Measurements from ENCODE around the gene MAP1B.

Gene MAP1B

GRCh38 chr5:72133212-72133990 lies 26.1 kb downstream of the MAP1B start:
- peaks cover 65% of the 10 kb centered on the region for H3K27me3 Mint-ChIP-seq
- no peak overlapping the region for H3K27ac Mint-ChIP-seq
- H3K9me3 Mint-ChIP-seq, result no peaks in the 10 kb centered on the region

GRCh38 chr5:72134226-72134899 lies 27.1 kb downstream of the MAP1B start:
- Mint-ChIP-seq H3K36me3 (ENCODE audit: low read depth) (no peaks in the 10 kb centered on the region), H3K27ac (no peak overlapping the region), H3K9me3 (no peaks in the 10 kb centered on the region), H3K4me3 (no peak overlapping the region), H3K4me1 (ENCODE audit: low read depth) (peaks cover 30% of the 10 kb centered on the region), H3K27me3 (peaks cover 60% of the 10 kb centered on the region)
- no peak for DNase-seq

More at GRCh38 chr5:72133212-72133990, 26.1 kb downstream of the MAP1B start:
- H3K36me3 Mint-ChIP-seq (ENCODE audit: low read depth), result no peaks in the 10 kb centered on the region
- no peak overlapping the region for H3K4me3 Mint-ChIP-seq
- no peak for DNase-seq
- peaks cover 21% of the 10 kb centered on the region for H3K4me1 Mint-ChIP-seq (ENCODE audit: low read depth)

GRCh38 chr5:72137826-72138409 lies 30.6 kb downstream of the MAP1B start:
- no peaks in the 10 kb centered on the region for H3K9me3 Mint-ChIP-seq
- H3K4me1 Mint-ChIP-seq (ENCODE audit: low read depth), result peaks cover 35% of the 10 kb centered on the region
- no peak for DNase-seq
- no peak overlapping the region for H3K4me3 Mint-ChIP-seq
- peaks cover 71% of the 10 kb centered on the region for H3K27me3 Mint-ChIP-seq
- no peaks in the 10 kb centered on the region for H3K36me3 Mint-ChIP-seq (ENCODE audit: low read depth)
- H3K27ac Mint-ChIP-seq, result no peak overlapping the region

- peak; percentile 36 for DNase-seq
- Mint-ChIP-seq H3K27ac (peak overlapping the region; percentile 46), H3K4me3 (no peak overlapping the region)
Observed at GRCh38 chr5:72138943-72139521, 31.8 kb downstream of the MAP1B start.

GRCh38 chr5:72140711-72141110 lies 33.4 kb downstream of the MAP1B start:
- no peaks in the 10 kb centered on the region for H3K36me3 Mint-ChIP-seq (ENCODE audit: low read depth)
- H3K27me3 Mint-ChIP-seq, result peaks cover 72% of the 10 kb centered on the region
- no peak overlapping the region for H3K4me3 Mint-ChIP-seq

More at GRCh38 chr5:72138943-72139521, 31.8 kb downstream of the MAP1B start:
- Mint-ChIP-seq H3K36me3 (ENCODE audit: low read depth) (no peaks in the 10 kb centered on the region), H3K4me1 (ENCODE audit: low read depth) (peaks cover 27% of the 10 kb centered on the region), H3K27me3 (peaks cover 71% of the 10 kb centered on the region), H3K9me3 (no peaks in the 10 kb centered on the region)

GRCh38 chr5:72141440-72142355 lies 34.4 kb downstream of the MAP1B start:
- Mint-ChIP-seq H3K27me3 (peaks cover 65% of the 10 kb centered on the region), H3K36me3 (ENCODE audit: low read depth) (no peaks in the 10 kb centered on the region), H3K27ac (no peak overlapping the region), H3K4me3 (no peak overlapping the region), H3K9me3 (no peaks in the 10 kb centered on the region), H3K4me1 (ENCODE audit: low read depth) (peaks cover 23% of the 10 kb centered on the region)
- no peak for DNase-seq

More at GRCh38 chr5:72140711-72141110, 33.4 kb downstream of the MAP1B start:
- no peak for DNase-seq
- Mint-ChIP-seq H3K9me3 (no peaks in the 10 kb centered on the region), H3K4me1 (ENCODE audit: low read depth) (peaks cover 23% of the 10 kb centered on the region), H3K27ac (no peak overlapping the region)

- Mint-ChIP-seq H3K36me3 (ENCODE audit: low read depth) (no peaks in the 10 kb centered on the region), H3K27ac (no peak overlapping the region), H3K9me3 (no peaks in the 10 kb centered on the region), H3K27me3 (peaks cover 67% of the 10 kb centered on the region), H3K4me3 (no peak overlapping the region), H3K4me1 (ENCODE audit: low read depth) (peaks cover 2% of the 10 kb centered on the region)
- DNase-seq, result no peak
Observed at GRCh38 chr5:72144762-72145161, 37.5 kb downstream of the MAP1B start.

- no peaks in the 10 kb centered on the region for H3K9me3 Mint-ChIP-seq
- DNase-seq, result no peak
- peaks cover 64% of the 10 kb centered on the region for H3K27me3 Mint-ChIP-seq
- H3K4me1 Mint-ChIP-seq (ENCODE audit: low read depth), result peaks cover under 1% of the 10 kb centered on the region
- no peak overlapping the region for H3K4me3 Mint-ChIP-seq
- no peaks in the 10 kb centered on the region for H3K36me3 Mint-ChIP-seq (ENCODE audit: low read depth)
- H3K27ac Mint-ChIP-seq, result no peak overlapping the region
Observed at GRCh38 chr5:72145348-72145747, 38.1 kb downstream of the MAP1B start.

GRCh38 chr5:72146056-72146455 lies 38.8 kb downstream of the MAP1B start:
- Mint-ChIP-seq H3K9me3 (no peaks in the 10 kb centered on the region), H3K4me1 (ENCODE audit: low read depth) (no peaks in the 10 kb centered on the region), H3K27ac (no peak overlapping the region), H3K36me3 (ENCODE audit: low read depth) (no peaks in the 10 kb centered on the region), H3K27me3 (peaks cover 60% of the 10 kb centered on the region), H3K4me3 (no peak overlapping the region)
- DNase-seq, result no peak

GRCh38 chr5:72147569-72147968 lies 40.3 kb downstream of the MAP1B start:
- Mint-ChIP-seq H3K27me3 (peaks cover 47% of the 10 kb centered on the region), H3K4me3 (no peak overlapping the region)

GRCh38 chr5:72149742-72150141 lies 42.5 kb downstream of the MAP1B start:
- no peaks in the 10 kb centered on the region for H3K36me3 Mint-ChIP-seq (ENCODE audit: low read depth)
- H3K4me1 Mint-ChIP-seq (ENCODE audit: low read depth), result peaks cover 3% of the 10 kb centered on the region
- H3K27me3 Mint-ChIP-seq, result peaks cover 25% of the 10 kb centered on the region
- no peak overlapping the region for H3K4me3 Mint-ChIP-seq
- H3K9me3 Mint-ChIP-seq, result no peaks in the 10 kb centered on the region
- no peak for DNase-seq
- H3K27ac Mint-ChIP-seq, result no peak overlapping the region

More at GRCh38 chr5:72147569-72147968, 40.3 kb downstream of the MAP1B start:
- H3K27ac Mint-ChIP-seq, result no peak overlapping the region
- peaks cover 3% of the 10 kb centered on the region for H3K4me1 Mint-ChIP-seq (ENCODE audit: low read depth)
- no peaks in the 10 kb centered on the region for H3K9me3 Mint-ChIP-seq
- H3K36me3 Mint-ChIP-seq (ENCODE audit: low read depth), result no peaks in the 10 kb centered on the region
- DNase-seq, result no peak

GRCh38 chr5:72151169-72151568 lies 43.9 kb downstream of the MAP1B start:
- Mint-ChIP-seq H3K4me3 (no peak overlapping the region), H3K36me3 (ENCODE audit: low read depth) (no peaks in the 10 kb centered on the region), H3K27ac (no peak overlapping the region), H3K4me1 (ENCODE audit: low read depth) (peaks cover 3% of the 10 kb centered on the region), H3K27me3 (peaks cover 21% of the 10 kb centered on the region), H3K9me3 (no peaks in the 10 kb centered on the region)
- DNase-seq, result no peak

- peaks cover 26% of the 10 kb centered on the region for H3K27me3 Mint-ChIP-seq
- no peak overlapping the region for H3K27ac Mint-ChIP-seq
- no peak overlapping the region for H3K4me3 Mint-ChIP-seq
- no peaks in the 10 kb centered on the region for H3K36me3 Mint-ChIP-seq (ENCODE audit: low read depth)
- peaks cover 3% of the 10 kb centered on the region for H3K4me1 Mint-ChIP-seq (ENCODE audit: low read depth)
- no peak for DNase-seq
- H3K9me3 Mint-ChIP-seq, result no peaks in the 10 kb centered on the region
Observed at GRCh38 chr5:72151646-72152045, 44.4 kb downstream of the MAP1B start.

GRCh38 chr5:72152545-72152944 lies 45.3 kb downstream of the MAP1B start:
- Mint-ChIP-seq H3K36me3 (ENCODE audit: low read depth) (no peaks in the 10 kb centered on the region), H3K27ac (no peak overlapping the region), H3K4me1 (ENCODE audit: low read depth) (peaks cover 3% of the 10 kb centered on the region), H3K27me3 (peaks cover 31% of the 10 kb centered on the region), H3K9me3 (no peaks in the 10 kb centered on the region), H3K4me3 (no peak overlapping the region)
- DNase-seq, result no peak

Measured in activated T-cell treated with anti-CD3 and anti-CD28 coated beads, Interleukin-2, amount 50 U/mL, for 24 hours (primary cell).